IMR-90 (cell line): ENCODE data around the gene AUTS2.

Source experiments
- MAZ ChIP-seq: IDR thresholded peaks from 2 replicates; pipeline ENCODE4 v1.6.1; 2012; ENCODE audit warnings: low read depth, mild to moderate bottlenecking, low read length, improper control_type of control experiment, moderate library complexity, borderline replicate concordance
- TF ChIP-seq, protein P1 (sequence below): conservative IDR thresholded peaks from 2 replicates; pipeline ENCODE4 v1.5.1; 2012; ENCODE audit warnings: mild to moderate bottlenecking, low read depth, low read length, improper control_type of control experiment

DNA sequence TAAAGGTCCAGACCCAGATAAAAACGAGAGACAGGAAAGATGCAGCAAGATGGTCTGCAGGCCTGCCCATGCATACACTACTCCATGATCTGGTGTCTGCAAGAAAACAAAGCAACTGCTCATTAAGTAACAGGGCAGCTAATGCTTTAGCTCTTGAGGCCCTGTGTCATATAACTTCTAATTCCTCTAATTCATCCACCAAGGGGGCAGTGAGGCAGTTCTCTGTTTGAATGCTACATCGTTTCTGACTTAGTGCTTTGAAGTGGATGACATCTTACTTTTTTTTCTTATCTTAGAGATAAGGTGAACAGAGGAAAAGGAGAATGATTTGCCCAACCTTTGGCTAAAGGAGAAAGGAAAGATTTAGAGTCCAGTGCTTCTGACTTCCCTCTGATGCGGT lies 619.7 kb downstream of the AUTS2 start:
- TF ChIP-seq, protein P1, sequence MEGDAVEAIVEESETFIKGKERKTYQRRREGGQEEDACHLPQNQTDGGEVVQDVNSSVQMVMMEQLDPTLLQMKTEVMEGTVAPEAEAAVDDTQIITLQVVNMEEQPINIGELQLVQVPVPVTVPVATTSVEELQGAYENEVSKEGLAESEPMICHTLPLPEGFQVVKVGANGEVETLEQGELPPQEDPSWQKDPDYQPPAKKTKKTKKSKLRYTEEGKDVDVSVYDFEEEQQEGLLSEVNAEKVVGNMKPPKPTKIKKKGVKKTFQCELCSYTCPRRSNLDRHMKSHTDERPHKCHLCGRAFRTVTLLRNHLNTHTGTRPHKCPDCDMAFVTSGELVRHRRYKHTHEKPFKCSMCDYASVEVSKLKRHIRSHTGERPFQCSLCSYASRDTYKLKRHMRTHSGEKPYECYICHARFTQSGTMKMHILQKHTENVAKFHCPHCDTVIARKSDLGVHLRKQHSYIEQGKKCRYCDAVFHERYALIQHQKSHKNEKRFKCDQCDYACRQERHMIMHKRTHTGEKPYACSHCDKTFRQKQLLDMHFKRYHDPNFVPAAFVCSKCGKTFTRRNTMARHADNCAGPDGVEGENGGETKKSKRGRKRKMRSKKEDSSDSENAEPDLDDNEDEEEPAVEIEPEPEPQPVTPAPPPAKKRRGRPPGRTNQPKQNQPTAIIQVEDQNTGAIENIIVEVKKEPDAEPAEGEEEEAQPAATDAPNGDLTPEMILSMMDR: no peak
- TF ChIP-seq MAZ: no peak
